ENCODE results near the gene CACNB4.

The CACNB4 gene

DNA sequence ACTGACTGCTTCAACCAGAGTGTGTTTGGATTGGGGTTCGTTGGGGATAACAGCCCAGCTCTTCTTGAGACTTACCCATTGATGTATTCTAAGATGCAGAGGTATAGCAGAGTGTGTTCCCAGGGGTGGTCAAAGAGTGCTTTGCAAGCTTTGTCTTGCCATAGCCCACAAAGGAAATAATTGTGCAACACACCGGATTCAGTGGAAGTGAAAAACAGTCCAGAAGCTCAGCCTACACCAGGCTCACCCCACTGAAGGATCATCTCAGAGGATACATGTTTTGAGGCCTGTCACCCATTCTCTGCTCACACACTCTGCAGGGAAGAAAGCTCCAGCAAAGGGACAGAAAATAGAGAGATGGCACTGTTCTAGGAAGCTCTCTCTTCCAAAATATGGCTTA lies 9.6 kb downstream of the CACNB4 start:
- no peak overlapping the region for H3K4me3 ChIP-seq (ENCODE audit: low read depth, low read length)
- TF ChIP-seq, protein P1, sequence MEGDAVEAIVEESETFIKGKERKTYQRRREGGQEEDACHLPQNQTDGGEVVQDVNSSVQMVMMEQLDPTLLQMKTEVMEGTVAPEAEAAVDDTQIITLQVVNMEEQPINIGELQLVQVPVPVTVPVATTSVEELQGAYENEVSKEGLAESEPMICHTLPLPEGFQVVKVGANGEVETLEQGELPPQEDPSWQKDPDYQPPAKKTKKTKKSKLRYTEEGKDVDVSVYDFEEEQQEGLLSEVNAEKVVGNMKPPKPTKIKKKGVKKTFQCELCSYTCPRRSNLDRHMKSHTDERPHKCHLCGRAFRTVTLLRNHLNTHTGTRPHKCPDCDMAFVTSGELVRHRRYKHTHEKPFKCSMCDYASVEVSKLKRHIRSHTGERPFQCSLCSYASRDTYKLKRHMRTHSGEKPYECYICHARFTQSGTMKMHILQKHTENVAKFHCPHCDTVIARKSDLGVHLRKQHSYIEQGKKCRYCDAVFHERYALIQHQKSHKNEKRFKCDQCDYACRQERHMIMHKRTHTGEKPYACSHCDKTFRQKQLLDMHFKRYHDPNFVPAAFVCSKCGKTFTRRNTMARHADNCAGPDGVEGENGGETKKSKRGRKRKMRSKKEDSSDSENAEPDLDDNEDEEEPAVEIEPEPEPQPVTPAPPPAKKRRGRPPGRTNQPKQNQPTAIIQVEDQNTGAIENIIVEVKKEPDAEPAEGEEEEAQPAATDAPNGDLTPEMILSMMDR (IDR thresholded peaks at IDR 0.05; ENCODE audit: borderline replicate concordance, insufficient read depth, low read depth, low read length), result no peak

DNA sequence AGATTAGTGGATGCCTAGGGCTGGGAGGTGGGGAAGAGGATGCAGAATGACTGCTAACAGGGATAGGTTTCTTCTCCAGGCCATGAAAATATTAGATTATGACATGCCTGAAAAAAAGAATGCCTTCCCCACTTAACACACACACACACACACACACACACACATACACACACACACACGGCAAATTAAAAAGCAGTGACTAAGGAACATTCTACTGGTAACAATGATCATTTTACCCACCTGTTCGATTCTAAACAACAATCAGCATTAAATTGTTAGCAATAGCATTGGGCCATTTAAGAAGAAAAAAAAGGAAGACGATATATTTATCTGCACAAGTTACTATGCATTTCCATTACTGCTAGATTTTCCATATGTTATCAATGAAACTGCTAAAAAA lies 10.8 kb downstream of the CACNB4 start:
- TF ChIP-seq, protein P1 (IDR thresholded peaks at IDR 0.05; ENCODE audit: borderline replicate concordance, insufficient read depth, low read depth, low read length), result no peak

DNA sequence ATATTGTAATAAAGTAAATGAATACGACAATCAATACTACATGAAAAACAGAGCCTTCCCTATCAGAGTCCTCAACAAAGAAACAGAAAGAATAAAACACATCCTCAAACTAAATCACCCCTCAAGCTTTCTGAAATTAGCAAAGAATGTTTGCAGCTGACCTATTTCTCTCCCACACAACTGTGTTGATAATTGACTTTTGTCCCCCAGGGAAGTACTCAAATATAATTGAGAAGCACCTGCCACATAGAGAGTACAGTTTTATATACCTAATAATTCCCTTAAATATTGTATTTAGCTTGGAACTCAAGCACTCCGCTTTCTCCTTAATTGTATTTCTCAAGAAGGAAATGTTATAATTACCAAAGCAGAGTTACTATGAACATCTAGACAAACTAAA lies 12.6 kb downstream of the CACNB4 start:
- H3K4me3 ChIP-seq (ENCODE audit: low read depth, low read length), result no peak overlapping the region
- TF ChIP-seq, protein P1 (IDR thresholded peaks at IDR 0.05; ENCODE audit: borderline replicate concordance, insufficient read depth, low read depth, low read length), result no peak

More for the DNA sequence above, 10.8 kb downstream of the CACNB4 start:
- no peak overlapping the region for H3K4me3 ChIP-seq (ENCODE audit: low read depth, low read length)

DNA sequence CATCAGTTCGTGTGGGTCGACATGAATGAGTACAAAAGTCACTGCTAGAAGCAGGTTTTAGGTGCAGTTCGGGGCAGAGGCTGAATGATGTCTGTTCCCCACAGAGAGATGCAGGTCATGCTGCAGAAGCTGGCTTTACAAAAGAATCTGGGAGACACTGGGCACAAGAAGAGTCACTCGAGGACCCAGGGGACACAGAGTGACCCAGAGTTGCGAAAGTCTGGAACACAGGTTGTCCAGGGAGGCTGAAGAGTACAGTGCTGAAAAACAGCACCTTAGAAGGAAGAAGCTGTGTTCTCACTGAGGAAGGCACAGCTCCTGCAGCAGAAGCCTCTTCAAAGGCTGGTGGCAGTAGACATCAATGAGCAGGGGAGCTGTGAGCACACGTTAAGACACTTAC lies 14.8 kb downstream of the CACNB4 start:
- H3K4me3 ChIP-seq (ENCODE audit: low read depth, low read length), result no peak overlapping the region
- TF ChIP-seq, protein P1 (IDR thresholded peaks at IDR 0.05; ENCODE audit: borderline replicate concordance, insufficient read depth, low read depth, low read length), result no peak

DNA sequence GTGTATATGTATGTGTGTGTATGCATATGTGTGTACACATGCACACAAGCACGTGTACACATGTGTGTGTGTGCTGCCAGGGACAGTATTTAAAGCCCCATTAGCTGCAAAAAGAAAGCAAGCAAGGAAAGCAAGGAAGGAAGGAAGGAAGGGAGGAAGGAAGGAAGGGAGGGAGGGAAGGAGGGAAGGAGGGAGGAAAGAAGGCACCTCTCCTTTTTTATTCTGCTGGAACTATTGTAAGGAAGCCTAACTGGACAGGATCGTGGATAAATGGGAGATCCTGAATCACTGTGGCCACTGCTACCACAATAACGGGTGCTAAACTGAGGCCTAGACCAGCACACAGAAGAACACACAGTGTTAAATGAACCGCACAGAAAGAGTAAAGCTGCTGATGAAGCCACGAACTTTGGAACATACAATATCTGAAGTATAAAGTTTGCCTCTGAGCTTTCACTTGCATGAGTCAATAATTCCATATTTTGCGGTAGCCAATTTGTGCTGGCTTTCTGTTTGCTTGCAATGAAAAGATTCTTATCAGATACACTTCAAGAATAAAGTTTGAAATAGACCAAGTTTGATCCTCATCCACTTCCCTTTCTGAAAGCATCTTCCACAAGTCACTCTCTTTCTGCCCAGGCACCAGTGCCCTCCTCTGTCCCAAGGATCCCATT lies 15.5 kb downstream of the CACNB4 start:
- no peak overlapping the region for H3K4me3 ChIP-seq (ENCODE audit: low read depth, low read length)
- TF ChIP-seq, protein P1 (IDR thresholded peaks at IDR 0.05; ENCODE audit: borderline replicate concordance, insufficient read depth, low read depth, low read length), result no peak

DNA sequence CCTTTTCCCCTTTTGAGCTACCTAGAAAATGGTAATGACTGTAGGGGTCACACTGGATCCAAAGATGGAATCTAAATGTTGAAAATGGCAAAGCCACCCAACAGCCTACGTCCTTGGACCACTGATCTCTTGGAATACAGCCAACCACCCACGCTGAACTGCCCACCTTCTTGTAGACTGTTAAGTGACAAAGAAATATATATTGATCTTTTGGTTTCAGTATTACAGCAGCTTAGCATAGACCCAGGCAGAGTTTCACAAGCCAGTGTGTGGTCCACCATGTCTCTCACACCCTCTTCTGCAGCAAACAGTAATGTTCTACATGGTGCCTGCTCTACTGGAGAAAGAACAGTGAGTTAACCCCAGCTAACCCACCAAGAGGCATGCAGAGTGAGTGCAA lies 20.2 kb downstream of the CACNB4 start:
- no peak overlapping the region for H3K4me3 ChIP-seq (ENCODE audit: low read depth, low read length)
- TF ChIP-seq, protein P1 (IDR thresholded peaks at IDR 0.05; ENCODE audit: borderline replicate concordance, insufficient read depth, low read depth, low read length), result no peak

DNA sequence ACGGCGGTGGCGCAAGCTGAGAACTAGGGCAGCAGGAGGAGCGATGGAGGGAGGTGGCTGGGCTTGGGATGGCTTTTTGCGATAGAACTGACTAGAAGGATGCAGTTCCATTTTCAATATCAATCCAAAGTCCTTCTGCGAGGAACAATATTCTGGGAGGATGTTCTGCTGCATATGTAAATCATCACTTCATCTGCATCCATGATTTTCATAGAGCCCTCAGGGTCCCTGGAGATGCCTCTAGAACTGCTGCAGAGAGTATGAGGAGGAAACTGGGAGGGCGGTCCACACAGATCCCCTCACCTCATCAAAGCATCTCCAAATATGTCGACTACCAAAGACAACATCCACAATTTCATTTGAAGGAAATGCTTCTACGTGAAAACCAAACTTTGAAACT lies 20.8 kb downstream of the CACNB4 start:
- TF ChIP-seq, protein P1 (IDR thresholded peaks at IDR 0.05; ENCODE audit: borderline replicate concordance, insufficient read depth, low read depth, low read length), result no peak
- H3K4me3 ChIP-seq (ENCODE audit: low read depth, low read length), result no peak overlapping the region
